Osteoblast (primary cell): ENCODE results near the gene NME7. TPM values are rescaled to one million over a fixed set of nuclear protein-coding genes. Genes with fewer than 3 reads are reported as not detected.

Source experiments
- DNase-seq: peaks from one replicate; pipeline ENCODE4 v3.0.0; 2011; ENCODE audit warnings: low spot score, mixed read lengths; ENCODE audit not compliant: insufficient read length; ENCODE audit errors: missing footprints
- H2AFZ ChIP-seq: 2 replicates; pipeline ENCODE4 v1.6.0; 2011; ENCODE audit warnings: mild to moderate bottlenecking, low read length
- H3K27ac ChIP-seq: 2 replicates; pipeline ENCODE4 v1.5.1; 2011; ENCODE audit warnings: mild to moderate bottlenecking, low read depth, low read length, moderate library complexity
- H3K27me3 ChIP-seq: 2 replicates; pipeline ENCODE4 v1.6.0; 2012; ENCODE audit warnings: mild to moderate bottlenecking, control low read depth, inconsistent platforms, low read length, moderate library complexity; ENCODE audit not compliant: insufficient read depth
- H3K36me3 ChIP-seq: 2 replicates; pipeline ENCODE4 v1.5.1; 2011; ENCODE audit warnings: mild to moderate bottlenecking, low read length, control low read depth, moderate library complexity; ENCODE audit not compliant: insufficient read depth
- H3K4me1 ChIP-seq: 2 replicates; pipeline ENCODE4 v1.5.1; 2011; ENCODE audit warnings: mild to moderate bottlenecking, low read length, control low read depth, moderate library complexity; ENCODE audit not compliant: insufficient read depth
- H3K4me2 ChIP-seq: 2 replicates; pipeline ENCODE4 v1.6.0; 2011; ENCODE audit warnings: mild to moderate bottlenecking, low read length; ENCODE audit not compliant: insufficient read depth
- H3K4me3 ChIP-seq: fragments of 200-600 bp; sonication (generic); 3 replicates; pipeline ENCODE4 v1.5.1; 2012; ENCODE audit warnings: mild to moderate bottlenecking, low read length, inconsistent platforms; ENCODE audit not compliant: insufficient read depth
- H3K79me2 ChIP-seq: 2 replicates; pipeline ENCODE4 v1.6.0; 2012; ENCODE audit warnings: mild to moderate bottlenecking, low read length, control low read depth, inconsistent platforms; ENCODE audit not compliant: insufficient read depth
- H3K9me3 ChIP-seq: 2 replicates; pipeline ENCODE4 v1.5.1; 2011; ENCODE audit warnings: low read depth, low read length, control low read depth
- H4K20me1 ChIP-seq: 2 replicates; pipeline ENCODE4 v1.6.0; 2012; ENCODE audit warnings: mild to moderate bottlenecking, low read length, control low read depth; ENCODE audit not compliant: insufficient read depth
- total RNA-seq: library from RNA; depleted of rRNA; stranded (reverse); fragments of >200 nt; gene quantifications from 2 replicates; pipeline ENCODE4 v1.2.3, GENCODE V29; 2012
- TF ChIP-seq, protein P1 (sequence below): IDR thresholded peaks from 2 replicates; pipeline ENCODE4 v1.5.1; 2011; ENCODE audit warnings: mild to moderate bottlenecking, low read depth, low read length, moderate library complexity; ENCODE audit errors: extremely low read depth

NME7 gene
- total RNA-seq, 1 donor, result 31.5 TPM

DNA sequence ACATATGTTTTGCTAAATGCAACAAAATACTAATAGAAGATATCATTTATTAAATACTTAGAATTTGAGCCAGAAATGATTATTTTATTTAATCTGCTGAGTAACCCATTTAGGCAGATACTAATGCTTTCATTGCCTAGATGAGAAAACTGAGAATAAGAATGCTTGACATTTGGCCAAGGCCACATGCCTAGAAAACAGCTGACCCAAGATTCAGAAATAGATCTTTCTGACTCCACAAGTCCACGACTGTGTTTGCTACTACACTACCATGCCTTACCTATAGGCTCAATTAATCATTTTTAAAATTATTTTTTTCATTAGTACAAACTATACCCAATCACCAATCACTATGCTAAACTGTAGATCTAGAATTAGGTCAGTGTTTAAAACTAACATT is 131.5 kb downstream of the NME7 start:
- no peak for DNase-seq
- Histone ChIP-seq H3K9me3 (no peaks in the 10 kb centered on the region), H3K4me3 (no peak overlapping the region), H3K27ac (no peak overlapping the region), H3K36me3 (no peaks in the 10 kb centered on the region), H3K27me3 (no peaks in the 10 kb centered on the region), H3K4me1 (peaks cover 5% of the 10 kb centered on the region), H4K20me1 (no peaks in the 10 kb centered on the region), H3K4me2 (no peak overlapping the region), H3K79me2 (no peaks in the 10 kb centered on the region), H2AFZ (no peak overlapping the region)
- TF ChIP-seq, protein P1, sequence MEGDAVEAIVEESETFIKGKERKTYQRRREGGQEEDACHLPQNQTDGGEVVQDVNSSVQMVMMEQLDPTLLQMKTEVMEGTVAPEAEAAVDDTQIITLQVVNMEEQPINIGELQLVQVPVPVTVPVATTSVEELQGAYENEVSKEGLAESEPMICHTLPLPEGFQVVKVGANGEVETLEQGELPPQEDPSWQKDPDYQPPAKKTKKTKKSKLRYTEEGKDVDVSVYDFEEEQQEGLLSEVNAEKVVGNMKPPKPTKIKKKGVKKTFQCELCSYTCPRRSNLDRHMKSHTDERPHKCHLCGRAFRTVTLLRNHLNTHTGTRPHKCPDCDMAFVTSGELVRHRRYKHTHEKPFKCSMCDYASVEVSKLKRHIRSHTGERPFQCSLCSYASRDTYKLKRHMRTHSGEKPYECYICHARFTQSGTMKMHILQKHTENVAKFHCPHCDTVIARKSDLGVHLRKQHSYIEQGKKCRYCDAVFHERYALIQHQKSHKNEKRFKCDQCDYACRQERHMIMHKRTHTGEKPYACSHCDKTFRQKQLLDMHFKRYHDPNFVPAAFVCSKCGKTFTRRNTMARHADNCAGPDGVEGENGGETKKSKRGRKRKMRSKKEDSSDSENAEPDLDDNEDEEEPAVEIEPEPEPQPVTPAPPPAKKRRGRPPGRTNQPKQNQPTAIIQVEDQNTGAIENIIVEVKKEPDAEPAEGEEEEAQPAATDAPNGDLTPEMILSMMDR, result no peak

DNA sequence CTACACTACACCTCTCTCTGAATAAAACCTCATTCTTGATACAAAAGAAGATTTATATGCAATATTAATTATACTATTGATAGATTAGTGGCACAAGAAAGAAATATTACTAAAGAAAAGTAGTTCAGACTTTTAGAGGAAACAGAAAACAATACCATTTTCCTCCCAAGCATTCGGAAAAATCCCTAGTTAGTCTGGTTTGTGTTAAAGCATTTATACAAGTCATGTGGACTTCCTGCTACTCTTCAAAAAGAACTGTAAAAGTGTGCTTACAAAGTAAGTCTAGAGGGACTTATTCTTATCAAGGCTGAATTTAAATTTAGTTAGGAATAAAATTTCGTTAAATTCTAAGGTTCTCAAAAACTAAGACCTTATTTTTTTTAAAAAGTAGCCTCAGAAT is 132.0 kb downstream of the NME7 start:
- H3K4me2 ChIP-seq, result no peak overlapping the region
- no peaks in the 10 kb centered on the region for H3K4me1 ChIP-seq
- no peak for DNase-seq
- no peaks in the 10 kb centered on the region for H3K36me3 ChIP-seq
- no peaks in the 10 kb centered on the region for H4K20me1 ChIP-seq
- H3K4me3 ChIP-seq, result no peak overlapping the region
- TF ChIP-seq, protein P1, result no peak
- H3K79me2 ChIP-seq, result no peaks in the 10 kb centered on the region
- no peaks in the 10 kb centered on the region for H3K27me3 ChIP-seq
- no peak overlapping the region for H2AFZ ChIP-seq
- no peaks in the 10 kb centered on the region for H3K9me3 ChIP-seq
- H3K27ac ChIP-seq, result no peak overlapping the region

DNA sequence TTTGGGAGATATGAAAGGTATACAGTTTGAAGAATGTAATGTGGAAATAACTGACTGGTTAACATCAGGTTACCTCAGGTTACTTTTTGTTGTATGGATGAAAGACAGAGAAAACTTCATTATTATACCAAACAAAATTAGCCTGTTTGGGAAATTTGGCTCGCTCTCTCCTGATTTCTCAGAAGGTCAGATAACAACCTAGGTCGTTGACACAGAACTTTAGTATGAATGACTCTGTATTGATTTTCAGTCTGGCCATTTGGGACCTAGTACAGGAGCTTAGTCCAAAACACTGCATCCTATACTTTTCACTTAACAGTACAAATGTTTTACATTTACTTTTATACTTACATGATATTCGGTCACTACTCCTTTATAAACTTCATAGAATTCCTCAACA is 132.8 kb downstream of the NME7 start:
- Histone ChIP-seq H3K4me3 (no peak overlapping the region), H3K4me2 (no peak overlapping the region), H3K36me3 (no peaks in the 10 kb centered on the region), H3K79me2 (no peaks in the 10 kb centered on the region), H3K4me1 (no peaks in the 10 kb centered on the region), H3K27ac (no peak overlapping the region), H2AFZ (no peak overlapping the region), H3K27me3 (no peaks in the 10 kb centered on the region), H4K20me1 (no peaks in the 10 kb centered on the region), H3K9me3 (no peaks in the 10 kb centered on the region)
- TF ChIP-seq, protein P1, result no peak
- no peak for DNase-seq

DNA sequence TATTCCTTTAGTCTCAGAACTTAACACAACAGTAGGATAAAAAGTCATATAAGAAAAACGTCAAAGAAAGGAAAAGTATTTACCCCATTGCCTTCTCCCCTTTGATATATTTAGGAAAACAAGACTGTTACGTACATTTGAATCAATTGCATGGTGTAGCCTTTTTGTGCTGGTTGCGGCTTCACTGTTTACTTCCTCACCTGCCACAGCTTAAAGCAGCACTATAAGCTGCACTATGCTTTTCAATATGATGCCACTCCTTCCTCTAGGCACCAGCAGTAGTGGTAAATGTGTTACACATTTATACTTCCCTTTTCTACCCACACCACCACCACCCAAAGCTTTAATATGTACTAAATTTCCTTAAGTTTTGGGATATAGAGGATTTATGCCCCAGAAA is 150.0 kb downstream of the NME7 start:
- DNase-seq, result no peak
- Histone ChIP-seq H3K79me2 (no peaks in the 10 kb centered on the region), H3K36me3 (no peaks in the 10 kb centered on the region), H3K4me3 (no peak overlapping the region), H3K27ac (no peak overlapping the region), H4K20me1 (no peaks in the 10 kb centered on the region), H3K9me3 (no peaks in the 10 kb centered on the region), H2AFZ (no peak overlapping the region), H3K27me3 (no peaks in the 10 kb centered on the region), H3K4me2 (no peak overlapping the region), H3K4me1 (no peaks in the 10 kb centered on the region)
- TF ChIP-seq, protein P1, result no peak
